ENCODE measurements around the gene OR56A1. TPM values are rescaled to one million over a fixed set of nuclear protein-coding genes. Genes with fewer than 3 reads are reported as not detected.
A peak's percentile ranks its signal among the peaks of the same experiment; 100 is the strongest.
"Not testable (repeated sequence)": the region's sequence is repeated elsewhere in the genome, so short reads cannot be mapped to it uniquely, and the experiment has no call there.

OR56A1 gene, protein sequence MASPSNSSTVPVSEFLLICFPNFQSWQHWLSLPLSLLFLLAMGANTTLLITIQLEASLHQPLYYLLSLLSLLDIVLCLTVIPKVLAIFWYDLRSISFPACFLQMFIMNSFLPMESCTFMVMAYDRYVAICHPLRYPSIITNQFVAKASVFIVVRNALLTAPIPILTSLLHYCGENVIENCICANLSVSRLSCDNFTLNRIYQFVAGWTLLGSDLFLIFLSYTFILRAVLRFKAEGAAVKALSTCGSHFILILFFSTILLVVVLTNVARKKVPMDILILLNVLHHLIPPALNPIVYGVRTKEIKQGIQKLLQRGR
- total RNA-seq (2021), result not detected in 2 replicates
- Bru-seq, nascent RNA, result not detected
- BruChase-seq, experiment 1, labeled RNA remaining after a 2-hour chase, result percentile 10 among the genes with signal in this experiment
- BruChase-seq, experiment 2, labeled RNA remaining after a 6-hour chase, result not detected
- long read RNA-seq, result 0 reads

DNA sequence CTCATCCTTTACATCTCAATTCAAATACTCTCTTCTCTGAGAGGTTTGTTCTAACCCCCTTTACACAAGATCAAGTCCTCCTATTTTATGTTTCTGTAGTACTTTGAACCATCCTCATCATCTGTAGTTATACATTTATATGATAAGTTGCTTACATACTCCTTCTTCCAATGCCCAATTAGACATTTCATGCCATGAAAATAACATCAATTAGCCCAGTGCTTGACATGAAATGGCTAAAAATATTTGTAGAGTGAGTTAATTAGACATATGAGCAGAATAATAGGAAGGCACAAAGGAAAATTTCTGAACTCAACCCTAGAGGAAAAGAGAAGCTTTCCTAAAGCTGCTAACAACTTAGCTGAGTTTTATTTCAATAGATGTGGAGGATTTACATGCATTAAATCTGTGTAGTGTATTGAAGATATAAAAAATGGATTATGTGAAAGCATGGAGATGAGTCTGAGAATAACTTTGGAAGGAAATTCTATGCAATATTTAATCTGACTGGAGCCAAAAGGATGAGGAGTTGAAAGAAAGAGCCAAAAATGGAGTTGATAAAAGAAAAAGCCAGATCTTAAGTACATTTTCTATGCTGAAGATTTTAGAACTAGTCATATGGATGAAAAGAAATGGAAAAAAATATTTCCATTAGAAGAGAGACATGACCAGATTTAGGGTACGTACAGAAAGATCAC is at the start of gene OR56A1:
Gene OR56A1 (minus strand): TSS at position 51 of the 698 bp plus-strand sequence. CDS start 3,066 bp downstream, outside the sequence.
- Histone ChIP-seq H3K9me3 (ENCODE audit: insufficient read depth, low read depth) (no peaks in the 10 kb centered on the region), H4K20me1 (ENCODE audit: insufficient read depth) (no peaks in the 10 kb centered on the region), H3K27me3 (ENCODE audit: insufficient read depth, low read depth) (no peaks in the 10 kb centered on the region), H3K9me2 (ENCODE audit: insufficient read depth) (no peaks in the 10 kb centered on the region), H3K79me2 (ENCODE audit: low read depth) (no peaks in the 10 kb centered on the region), H3K4me2 (no peak within 1 kb of the TSS), H3K4me3 (no peak within 1 kb of the TSS), H2AFZ (no peak within 1 kb of the TSS), H3F3A (ENCODE audit: insufficient read depth, low read depth) (no peaks in the 10 kb centered on the region), H3K36me3 (ENCODE audit: low read depth) (no peaks in the 10 kb centered on the region), H3K27ac (no peak within 1 kb of the TSS), H3K4me1 (replicated peaks; ENCODE audit: insufficient read depth) (no peaks in the 10 kb centered on the region)
- BruUV-seq (replicated peaks), result no TSS peak
- ChIA-PET POLR2A (ENCODE audit: unreplicated experiment) (no interaction called here), CTCF (interaction anchor here (0.5 kb wide), 1 partner anchor 251 kb away, joined by 4 read pairs; no protein-coding TSS in a partner anchor)
- TF ChIP-seq EZH2 (IDR thresholded peaks at IDR 0.05; ENCODE audit: low read depth), result no peak
- TF ChIP-seq, protein P1, sequence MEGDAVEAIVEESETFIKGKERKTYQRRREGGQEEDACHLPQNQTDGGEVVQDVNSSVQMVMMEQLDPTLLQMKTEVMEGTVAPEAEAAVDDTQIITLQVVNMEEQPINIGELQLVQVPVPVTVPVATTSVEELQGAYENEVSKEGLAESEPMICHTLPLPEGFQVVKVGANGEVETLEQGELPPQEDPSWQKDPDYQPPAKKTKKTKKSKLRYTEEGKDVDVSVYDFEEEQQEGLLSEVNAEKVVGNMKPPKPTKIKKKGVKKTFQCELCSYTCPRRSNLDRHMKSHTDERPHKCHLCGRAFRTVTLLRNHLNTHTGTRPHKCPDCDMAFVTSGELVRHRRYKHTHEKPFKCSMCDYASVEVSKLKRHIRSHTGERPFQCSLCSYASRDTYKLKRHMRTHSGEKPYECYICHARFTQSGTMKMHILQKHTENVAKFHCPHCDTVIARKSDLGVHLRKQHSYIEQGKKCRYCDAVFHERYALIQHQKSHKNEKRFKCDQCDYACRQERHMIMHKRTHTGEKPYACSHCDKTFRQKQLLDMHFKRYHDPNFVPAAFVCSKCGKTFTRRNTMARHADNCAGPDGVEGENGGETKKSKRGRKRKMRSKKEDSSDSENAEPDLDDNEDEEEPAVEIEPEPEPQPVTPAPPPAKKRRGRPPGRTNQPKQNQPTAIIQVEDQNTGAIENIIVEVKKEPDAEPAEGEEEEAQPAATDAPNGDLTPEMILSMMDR (conservative IDR thresholded peaks at IDR 0.05), result no peak
- intact Hi-C loops (cut with micrococcal nuclease; ENCODE audit: unreplicated experiment), result no loop called here
- DNase-seq, result no peak

DNA sequence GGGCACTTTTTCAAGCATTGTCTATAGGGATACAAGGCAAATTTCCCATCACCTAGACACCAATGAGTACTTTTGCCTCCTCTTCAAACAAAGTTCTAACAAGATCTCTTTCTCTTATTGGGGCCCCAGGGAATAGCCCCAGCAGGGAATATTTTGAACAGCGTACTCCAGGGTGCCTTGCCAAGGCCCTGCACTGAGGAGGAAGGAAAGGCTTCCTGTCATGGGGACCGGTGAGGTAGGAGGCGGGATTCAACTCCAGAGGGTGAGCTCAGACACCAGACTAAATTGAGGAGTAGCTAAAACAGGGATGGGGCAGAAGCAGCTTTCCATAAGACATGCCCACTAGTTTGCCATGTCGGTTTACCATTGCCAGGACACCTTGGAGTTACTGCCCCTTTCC is 48.9 kb upstream of the OR56A1 start:
- H3K4me1 ChIP-seq (replicated peaks; ENCODE audit: insufficient read depth), result no peaks in the 10 kb centered on the region
- H3K27ac ChIP-seq, result no peak overlapping the region
- ChIA-PET POLR2A (ENCODE audit: unreplicated experiment) (no interaction called here), CTCF (no interaction called here)
- TF ChIP-seq, protein P1 (conservative IDR thresholded peaks at IDR 0.05), result no peak
- TF ChIP-seq EZH2 (IDR thresholded peaks at IDR 0.05; ENCODE audit: low read depth), result no peak
- no peaks in the 10 kb centered on the region for H3F3A ChIP-seq (ENCODE audit: insufficient read depth, low read depth)
- H3K36me3 ChIP-seq (ENCODE audit: low read depth), result no peaks in the 10 kb centered on the region
- H3K9me2 ChIP-seq (ENCODE audit: insufficient read depth), result no peaks in the 10 kb centered on the region
- no peak overlapping the region for H3K4me3 ChIP-seq
- H3K9me3 ChIP-seq (ENCODE audit: insufficient read depth, low read depth), result no peaks in the 10 kb centered on the region
- H3K27me3 ChIP-seq (ENCODE audit: insufficient read depth, low read depth), result no peaks in the 10 kb centered on the region; the same call in 1 of the 2 replicates
- no peak overlapping the region for H3K4me2 ChIP-seq
- no peaks in the 10 kb centered on the region for H3K79me2 ChIP-seq (ENCODE audit: low read depth)
- no peak for DNase-seq
- BruUV-seq (replicated peaks), result no TSS peak
- intact Hi-C loops (cut with micrococcal nuclease; ENCODE audit: unreplicated experiment), result no loop called here
- H4K20me1 ChIP-seq (ENCODE audit: insufficient read depth), result no peaks in the 10 kb centered on the region
- no peak overlapping the region for H2AFZ ChIP-seq

DNA sequence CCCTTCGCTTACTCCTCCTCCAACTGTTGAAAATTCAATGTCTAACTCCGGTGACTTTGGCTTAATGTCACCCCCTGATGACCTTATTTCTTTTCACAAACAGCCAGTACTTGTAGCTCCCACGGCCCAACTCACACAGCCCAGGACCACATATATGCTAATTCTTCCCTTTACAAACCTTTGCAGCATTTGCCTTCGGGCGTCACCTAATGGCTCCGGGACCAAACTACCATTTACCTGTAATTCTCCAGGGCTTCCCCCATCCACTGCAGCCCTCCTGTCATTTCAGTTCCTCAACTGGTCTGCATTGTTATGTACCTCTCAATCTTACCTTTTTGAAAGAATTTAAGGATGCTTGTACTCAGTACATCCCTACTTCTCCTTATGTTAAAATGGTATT is 47.2 kb upstream of the OR56A1 start:
- H3K9me2 ChIP-seq (ENCODE audit: insufficient read depth), result no peaks in the 10 kb centered on the region

DNA sequence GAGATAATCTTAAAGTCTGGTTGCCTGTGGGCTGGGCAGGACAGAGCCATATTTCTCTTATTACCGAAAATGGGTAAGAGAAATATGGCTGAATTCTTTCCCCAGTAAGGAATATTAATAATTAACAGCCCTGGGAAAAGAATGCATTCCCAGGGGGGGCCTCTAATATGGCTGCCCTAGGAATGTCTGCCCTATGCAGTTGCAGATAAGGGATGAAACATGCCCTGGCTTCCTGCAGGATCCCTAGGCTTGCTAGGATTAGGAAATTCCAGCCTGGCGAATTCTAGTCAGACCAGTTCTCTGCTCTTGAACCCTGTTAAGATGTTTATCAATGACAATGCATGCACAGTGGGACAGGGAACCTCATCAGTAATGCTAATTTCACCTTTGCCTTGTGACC is 45.9 kb upstream of the OR56A1 start:
- DNase-seq; H3K36me3 ChIP-seq (ENCODE audit: low read depth); H3K4me3 ChIP-seq; H4K20me1 ChIP-seq (ENCODE audit: insufficient read depth); POLR2A ChIA-PET (ENCODE audit: unreplicated experiment); H3K79me2 ChIP-seq (ENCODE audit: low read depth); H2AFZ ChIP-seq; H3K4me1 ChIP-seq (replicated peaks; ENCODE audit: insufficient read depth); CTCF ChIA-PET; H3K27me3 ChIP-seq (ENCODE audit: insufficient read depth, low read depth); H3K9me3 ChIP-seq (ENCODE audit: insufficient read depth, low read depth); intact Hi-C loops (cut with micrococcal nuclease; ENCODE audit: unreplicated experiment); H3K4me2 ChIP-seq; H3F3A ChIP-seq (ENCODE audit: insufficient read depth, low read depth); BruUV-seq (replicated peaks); H3K27ac ChIP-seq; H3K9me2 ChIP-seq (ENCODE audit: insufficient read depth): not testable (repeated sequence)

More for the DNA sequence above, 47.2 kb upstream of the OR56A1 start:
- Histone ChIP-seq H3K79me2 (ENCODE audit: low read depth) (no peaks in the 10 kb centered on the region), H3K4me3 (no peak overlapping the region), H3K9me3 (ENCODE audit: insufficient read depth, low read depth) (no peaks in the 10 kb centered on the region), H3K27ac (no peak overlapping the region), H4K20me1 (ENCODE audit: insufficient read depth) (no peaks in the 10 kb centered on the region), H3K4me2 (no peak overlapping the region), H3K36me3 (ENCODE audit: low read depth) (no peaks in the 10 kb centered on the region), H3K4me1 (replicated peaks; ENCODE audit: insufficient read depth) (no peaks in the 10 kb centered on the region), H2AFZ (no peak overlapping the region), H3K27me3 (ENCODE audit: insufficient read depth, low read depth) (no peaks in the 10 kb centered on the region; the same call in 1 of the 2 replicates), H3F3A (ENCODE audit: insufficient read depth, low read depth) (no peaks in the 10 kb centered on the region)
- intact Hi-C loops (cut with micrococcal nuclease; ENCODE audit: unreplicated experiment), result no loop called here
- DNase-seq, result no peak
- TF ChIP-seq, protein P1 (conservative IDR thresholded peaks at IDR 0.05), result no peak
- no peak for TF ChIP-seq EZH2 (IDR thresholded peaks at IDR 0.05; ENCODE audit: low read depth)
- BruUV-seq (replicated peaks), result no TSS peak
- ChIA-PET CTCF (no interaction called here), POLR2A (ENCODE audit: unreplicated experiment) (no interaction called here)
